ENCODE data around the gene ANKDD1A.

The ANKDD1A gene

DNA sequence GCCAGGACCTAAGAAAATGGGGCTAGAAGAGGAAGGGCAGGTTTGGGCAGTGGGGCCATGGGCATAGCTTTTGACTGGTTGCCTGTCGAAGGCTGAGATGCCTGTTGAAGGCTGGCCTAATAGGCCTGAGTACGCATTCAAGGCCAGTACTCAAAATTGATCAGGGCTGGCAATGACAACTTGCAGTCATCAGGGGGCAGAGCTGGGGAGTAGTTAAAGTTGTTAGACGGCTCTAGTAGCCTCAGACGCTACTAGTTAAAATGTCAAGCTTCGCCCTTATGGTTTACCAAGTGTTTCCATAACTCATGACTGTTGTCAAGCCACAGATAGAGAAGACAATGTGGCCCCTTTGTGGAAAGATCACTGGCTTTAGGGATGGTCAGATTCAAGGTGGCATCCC, 49.3 kb downstream of the ANKDD1A start:
- no peak for DNase-seq (ENCODE audit: low read depth)

GRCh38 chr15:64969401-64969800, 57.7 kb downstream of the ANKDD1A start:
- no peak for DNase-seq (ENCODE audit: low read depth)

GRCh38 chr15:64970698-64971097, 59.0 kb downstream of the ANKDD1A start:
- DNase-seq (ENCODE audit: low read depth), result no peak

- DNase-seq (ENCODE audit: low read depth), result no peak
These were observed 63.7 kb downstream of the ANKDD1A start for GRCh38 chr15:64975390-64975789.

- DNase-seq (ENCODE audit: low read depth), result no peak
These were observed 67.6 kb downstream of the ANKDD1A start for GRCh38 chr15:64979252-64979710.

DNA sequence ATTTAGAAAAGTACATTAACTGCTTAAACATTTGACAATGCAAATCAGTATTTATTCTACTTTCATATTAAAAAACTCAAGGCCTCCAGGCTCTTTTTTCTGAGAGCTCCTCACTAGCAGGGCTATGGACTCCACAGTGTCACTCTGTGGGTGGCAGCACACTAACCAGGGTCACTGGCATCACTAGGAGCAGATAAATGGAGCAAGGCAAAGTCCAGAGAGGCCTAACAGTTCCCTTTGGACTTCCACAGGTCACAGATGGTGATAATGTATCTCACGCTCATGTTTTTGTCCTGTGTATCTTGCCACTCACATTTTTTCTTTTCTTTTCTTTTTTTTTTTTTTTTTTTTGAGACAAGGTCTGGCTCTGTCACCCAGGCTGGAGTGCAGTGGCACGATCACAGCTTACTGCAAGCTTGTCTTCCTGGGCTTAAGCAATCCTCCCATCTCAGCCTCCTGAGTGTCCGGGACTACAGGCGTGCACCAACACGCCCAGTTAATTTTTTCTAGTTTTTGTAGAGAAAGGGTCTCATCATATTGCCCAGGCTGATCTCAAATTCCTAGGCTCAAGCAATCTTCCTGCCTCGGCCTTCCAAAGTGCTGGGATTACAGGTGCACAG, 70.2 kb downstream of the ANKDD1A start:
- DNase-seq (ENCODE audit: low read depth), result no peak

DNA sequence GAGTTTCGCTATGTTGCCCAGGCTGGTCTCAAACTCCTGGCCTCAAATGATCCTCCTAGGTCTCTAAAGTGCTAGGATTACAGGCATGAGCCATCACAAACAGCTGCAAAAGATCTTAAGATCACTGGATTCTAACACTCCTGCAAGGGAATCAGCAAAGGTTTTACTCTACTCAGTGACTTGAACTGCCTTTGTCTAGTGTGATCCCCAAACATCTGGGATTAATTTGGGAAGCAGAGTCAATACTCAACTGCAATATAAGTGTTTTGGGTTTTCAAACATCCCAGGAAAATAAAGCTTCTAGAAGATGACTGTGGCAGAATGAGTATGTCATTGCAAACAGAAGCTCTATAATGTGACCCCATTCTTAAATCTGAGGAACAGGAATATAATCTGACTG, 70.8 kb downstream of the ANKDD1A start:
- no peak for DNase-seq (ENCODE audit: low read depth)

GRCh38 chr15:64985366-64986033, 73.8 kb downstream of the ANKDD1A start:
- DNase-seq (ENCODE audit: low read depth), result no peak

GRCh38 chr15:64987136-64987535, 75.4 kb downstream of the ANKDD1A start:
- no peak for DNase-seq (ENCODE audit: low read depth)

GRCh38 chr15:64989416-64990167, 77.9 kb downstream of the ANKDD1A start, which contains the start of gene SPG21:
SPG21 (minus strand) TSS chr15:64989914; CDS start chr15:64983569, 6,345 bp downstream.
- DNase-seq (ENCODE audit: low read depth), result peak; percentile 87

GRCh38 chr15:64990168-64990470, 78.4 kb downstream of the ANKDD1A start:
- DNase-seq (ENCODE audit: low read depth), result no peak

GRCh38 chr15:64991536-64992135, 79.9 kb downstream of the ANKDD1A start:
- DNase-seq (ENCODE audit: low read depth), result no peak

DNA sequence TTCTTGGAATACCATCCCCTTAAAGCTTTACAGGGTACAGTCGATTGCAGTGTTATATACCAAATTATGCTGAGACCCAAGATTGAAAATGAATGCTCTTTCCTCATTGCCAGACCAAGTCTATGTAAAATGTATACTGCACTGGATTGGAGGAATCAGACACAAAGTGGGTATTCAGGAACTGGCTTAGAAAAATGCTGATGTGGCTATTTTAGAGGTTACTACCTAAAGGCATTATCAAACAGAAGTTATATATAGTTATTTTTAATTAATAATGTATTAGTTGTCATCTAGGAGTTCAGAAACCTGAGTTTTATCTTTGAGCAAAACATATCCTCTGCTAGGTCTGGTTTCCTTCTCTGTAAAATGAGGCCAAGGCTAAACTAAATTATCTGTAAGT, 81.6 kb downstream of the ANKDD1A start:
- DNase-seq (ENCODE audit: low read depth), result no peak

GRCh38 chr15:64997066-64997465, 85.4 kb downstream of the ANKDD1A start:
- DNase-seq (ENCODE audit: low read depth), result no peak

DNA sequence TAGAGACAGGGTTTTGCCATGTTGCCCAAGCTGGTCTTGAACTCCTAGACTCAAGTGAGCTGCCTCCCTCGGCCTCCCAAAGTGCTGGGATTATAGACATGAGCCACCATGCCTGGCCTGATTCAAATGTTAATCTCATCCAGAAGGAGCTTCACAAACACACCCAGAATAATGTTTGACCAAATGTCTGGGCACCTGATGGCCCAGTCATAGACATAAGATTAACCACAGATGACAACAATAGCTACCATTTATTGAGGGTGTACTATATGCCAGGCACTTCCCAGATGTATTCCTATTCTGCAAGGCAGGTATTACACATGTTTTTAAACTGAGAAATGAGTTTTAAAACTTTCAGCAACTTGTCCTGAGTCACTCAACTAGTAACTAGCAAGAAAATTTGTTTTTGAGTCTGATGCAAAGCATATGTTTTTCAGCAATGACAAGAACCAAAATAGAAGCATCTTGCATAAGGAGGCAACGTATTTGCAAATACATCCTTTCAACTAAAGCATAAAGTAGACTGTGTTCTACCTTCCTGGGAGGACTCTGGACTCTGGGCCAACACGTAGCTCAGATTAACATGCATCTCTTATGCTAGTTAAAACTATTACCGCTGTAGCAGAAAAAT, 86.2 kb downstream of the ANKDD1A start:
- DNase-seq (ENCODE audit: low read depth), result no peak

DNA sequence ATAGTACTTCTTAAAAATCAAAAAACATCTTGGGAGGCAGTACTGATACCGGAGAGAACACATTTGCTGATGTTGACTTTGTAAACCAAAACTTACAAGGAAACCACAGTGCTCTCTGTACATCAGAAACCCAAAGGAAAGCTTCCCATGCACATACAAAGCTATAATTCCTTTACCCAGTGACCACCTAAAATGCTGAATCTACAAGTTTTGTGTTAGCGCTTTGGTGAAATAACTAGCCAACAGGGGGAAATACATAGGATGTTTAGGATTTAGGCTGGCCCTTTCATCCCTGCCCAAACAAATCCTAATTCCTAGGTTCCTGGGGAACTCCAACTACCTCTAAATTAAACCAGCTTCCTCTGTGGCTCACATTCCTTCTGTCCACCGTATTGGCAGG, 93.3 kb downstream of the ANKDD1A start:
- no peak for DNase-seq (ENCODE audit: low read depth)

GRCh38 chr15:65006876-65007275, 95.2 kb downstream of the ANKDD1A start:
- no peak for DNase-seq (ENCODE audit: low read depth)

All from activated gamma-delta T cell treated with anti-CD3 and anti-CD28 coated beads, Interleukin-2, amount 50 U/mL, for 16 hours (primary cell).